ENCODE data around the gene ABCA1.

GRCh38 chr9:104795857-104796256 lies 132.1 kb downstream of the ABCA1 start:
- TF ChIP-seq CTCF (IDR thresholded peaks at IDR 0.05) (no peak), POLR2A (IDR thresholded peaks at IDR 0.05) (no peak), EP300 (IDR thresholded peaks at IDR 0.05) (no peak)
